GM12801 (cell line): Measurements from ENCODE around the gene MAP2K2.

ENCODE experiments used
- TF ChIP-seq, protein P1 (sequence below): IDR thresholded peaks from one replicate; pipeline ENCODE4 v1.5.1; 2011; ENCODE audit warnings: control low read depth; ENCODE audit not compliant: insufficient read length; ENCODE audit errors: extremely low read depth

Gene MAP2K2

DNA sequence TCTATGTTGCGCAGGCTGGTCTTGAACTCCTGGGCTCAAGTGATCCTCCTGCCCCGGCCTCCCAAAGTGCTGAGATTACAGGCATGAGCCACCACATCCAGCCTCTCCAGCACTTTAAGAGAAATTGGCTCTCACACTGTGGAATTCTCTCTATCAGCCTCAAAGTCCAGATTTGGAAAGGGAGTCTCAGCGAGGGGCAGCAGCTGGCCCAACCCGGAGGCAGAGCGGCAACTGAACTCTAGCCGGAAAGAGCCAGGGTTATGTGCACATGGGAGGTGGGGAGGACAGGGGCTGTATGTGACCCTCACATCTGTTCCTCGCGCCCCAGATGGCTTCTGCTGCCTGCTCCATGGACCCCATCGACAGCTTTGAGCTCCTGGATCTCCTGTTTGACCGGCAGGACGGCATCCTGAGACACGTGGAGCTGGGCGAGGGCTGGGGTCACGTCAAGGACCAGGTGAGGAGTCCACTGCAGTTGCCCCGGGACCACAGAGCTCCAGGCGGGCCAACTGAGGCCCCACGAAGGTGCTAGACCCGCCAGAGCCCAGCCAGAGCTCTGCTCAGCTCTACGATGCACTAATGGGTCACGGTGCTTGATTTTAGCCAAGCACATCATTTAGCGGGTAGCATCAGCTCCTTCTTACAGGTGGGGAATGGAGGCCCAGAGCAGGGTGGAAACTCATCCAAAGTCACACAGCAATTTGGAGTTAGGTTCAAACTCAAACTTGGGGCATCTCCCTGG, 30.8 kb upstream of the MAP2K2 start:
- TF ChIP-seq, protein P1, sequence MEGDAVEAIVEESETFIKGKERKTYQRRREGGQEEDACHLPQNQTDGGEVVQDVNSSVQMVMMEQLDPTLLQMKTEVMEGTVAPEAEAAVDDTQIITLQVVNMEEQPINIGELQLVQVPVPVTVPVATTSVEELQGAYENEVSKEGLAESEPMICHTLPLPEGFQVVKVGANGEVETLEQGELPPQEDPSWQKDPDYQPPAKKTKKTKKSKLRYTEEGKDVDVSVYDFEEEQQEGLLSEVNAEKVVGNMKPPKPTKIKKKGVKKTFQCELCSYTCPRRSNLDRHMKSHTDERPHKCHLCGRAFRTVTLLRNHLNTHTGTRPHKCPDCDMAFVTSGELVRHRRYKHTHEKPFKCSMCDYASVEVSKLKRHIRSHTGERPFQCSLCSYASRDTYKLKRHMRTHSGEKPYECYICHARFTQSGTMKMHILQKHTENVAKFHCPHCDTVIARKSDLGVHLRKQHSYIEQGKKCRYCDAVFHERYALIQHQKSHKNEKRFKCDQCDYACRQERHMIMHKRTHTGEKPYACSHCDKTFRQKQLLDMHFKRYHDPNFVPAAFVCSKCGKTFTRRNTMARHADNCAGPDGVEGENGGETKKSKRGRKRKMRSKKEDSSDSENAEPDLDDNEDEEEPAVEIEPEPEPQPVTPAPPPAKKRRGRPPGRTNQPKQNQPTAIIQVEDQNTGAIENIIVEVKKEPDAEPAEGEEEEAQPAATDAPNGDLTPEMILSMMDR: no peak

DNA sequence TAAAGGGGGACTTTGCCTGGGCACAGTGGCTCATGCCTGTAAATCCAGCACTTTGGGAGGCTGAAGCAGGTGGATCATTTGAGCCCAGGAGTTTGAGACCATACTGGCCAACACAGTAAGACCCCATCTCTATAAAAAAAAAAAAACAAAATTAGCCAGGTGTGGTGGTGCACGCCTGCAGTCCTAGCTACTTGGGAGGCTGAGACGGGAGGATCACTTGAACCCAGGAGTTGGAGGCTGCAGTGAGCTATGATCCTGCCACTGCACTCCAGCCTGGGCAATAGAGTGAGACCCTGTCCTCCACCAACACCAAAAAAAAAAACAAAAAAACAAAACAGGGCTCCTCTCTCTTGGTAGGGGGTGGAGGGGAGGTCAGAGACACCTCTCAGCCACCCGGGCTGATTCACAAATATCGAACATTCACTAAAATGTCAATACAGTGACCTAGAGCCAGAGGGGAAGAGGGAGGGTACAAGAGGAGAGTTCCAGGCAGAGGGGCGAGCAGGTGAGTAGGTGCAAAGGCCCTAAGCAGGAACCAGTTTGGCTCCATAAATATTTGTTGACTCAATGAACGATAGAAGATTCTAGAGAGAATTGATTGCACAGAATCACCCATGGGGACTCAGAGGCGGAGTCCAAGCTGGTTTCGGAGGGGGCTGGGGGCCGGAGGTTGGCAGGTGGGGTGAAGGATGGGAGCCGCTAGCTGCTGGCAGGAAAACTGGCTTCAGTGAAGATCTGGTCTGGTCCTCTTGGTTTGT, 28.5 kb upstream of the MAP2K2 start:
- TF ChIP-seq, protein P1: no peak

DNA sequence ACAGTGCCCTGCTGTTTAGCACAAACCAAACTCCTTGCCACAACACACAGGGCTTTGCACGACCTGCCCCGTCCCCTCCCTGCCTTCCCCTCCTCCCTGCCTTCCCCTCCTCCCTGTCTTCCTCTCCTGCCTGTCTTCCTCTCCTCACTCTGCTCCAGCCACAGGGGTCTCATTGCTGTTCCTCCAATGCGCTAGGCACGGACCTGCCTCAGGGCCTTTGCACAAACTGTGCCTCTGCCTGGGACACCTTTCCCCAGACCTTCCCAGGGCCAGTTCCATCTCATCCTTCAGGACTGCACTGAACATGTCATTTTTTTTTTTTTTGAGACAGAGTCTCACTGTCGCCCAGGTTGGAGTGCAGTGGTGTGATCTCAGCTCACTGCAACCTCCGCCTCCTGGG, 27.7 kb upstream of the MAP2K2 start:
- TF ChIP-seq, protein P1: no peak

DNA sequence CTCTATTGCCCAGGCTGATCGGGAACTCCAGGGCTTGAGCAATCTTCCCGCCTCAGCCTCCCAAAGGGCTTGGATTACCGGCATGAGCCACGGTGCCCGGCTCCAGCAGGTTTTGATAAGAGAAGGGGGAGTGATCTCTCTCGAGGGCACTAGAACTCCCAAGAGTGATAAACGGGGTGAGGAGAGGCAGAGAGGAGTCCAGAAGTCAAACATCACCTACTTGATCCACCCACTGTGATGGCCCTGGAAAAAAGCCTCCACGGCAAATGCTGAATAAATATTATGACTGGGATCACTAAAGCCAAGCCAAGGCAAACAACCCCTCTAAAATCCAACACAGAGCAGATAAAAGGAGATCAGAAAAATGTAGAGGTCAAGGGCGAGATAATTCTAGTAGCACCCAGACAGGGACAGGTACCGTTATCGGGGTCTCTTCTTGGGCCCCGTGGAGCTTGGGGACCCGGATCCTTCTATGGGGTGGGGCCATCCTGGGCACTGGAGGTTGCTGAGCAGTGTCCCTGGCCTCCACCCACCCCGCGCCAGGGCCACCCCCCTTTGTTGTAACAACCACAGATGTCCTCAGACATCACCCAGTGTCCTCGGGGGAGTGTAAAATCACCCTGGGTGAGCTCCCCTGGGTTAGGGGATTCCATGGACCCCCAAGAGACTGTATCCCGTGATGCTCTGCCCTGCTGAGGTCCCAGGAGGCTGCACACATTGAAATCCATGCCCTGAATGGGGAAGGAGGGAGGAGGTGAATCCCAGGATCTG, 25.8 kb upstream of the MAP2K2 start:
- TF ChIP-seq, protein P1: no peak

DNA sequence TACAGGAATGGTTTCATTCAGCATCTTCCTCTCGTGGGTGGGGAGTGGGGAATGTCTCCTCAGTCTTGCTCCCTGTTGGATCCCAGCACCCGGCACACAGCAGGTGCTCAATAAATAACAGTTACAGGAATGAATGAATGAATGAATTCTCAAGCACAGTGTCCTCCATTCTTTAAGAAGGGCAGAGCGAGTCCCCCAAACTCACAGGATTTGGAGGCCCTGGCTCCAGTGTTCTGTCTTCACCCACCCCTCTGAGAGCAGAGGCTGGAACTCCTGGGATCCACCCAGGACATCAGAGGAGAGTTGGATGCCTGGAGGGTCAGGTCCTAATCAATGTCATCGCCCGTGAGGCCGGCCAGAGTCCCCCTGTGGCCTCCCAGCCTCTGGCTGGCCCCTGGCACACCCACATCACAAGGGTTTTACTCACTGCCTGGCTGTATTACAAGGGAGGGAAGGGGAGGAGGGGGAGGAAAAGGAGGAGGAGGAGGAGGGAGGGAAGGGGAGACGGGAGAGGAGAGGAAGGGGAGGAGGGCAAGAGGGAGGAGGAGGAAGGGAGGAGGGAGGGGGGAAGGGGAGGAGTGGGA, 20.8 kb upstream of the MAP2K2 start:
- TF ChIP-seq, protein P1: no peak

DNA sequence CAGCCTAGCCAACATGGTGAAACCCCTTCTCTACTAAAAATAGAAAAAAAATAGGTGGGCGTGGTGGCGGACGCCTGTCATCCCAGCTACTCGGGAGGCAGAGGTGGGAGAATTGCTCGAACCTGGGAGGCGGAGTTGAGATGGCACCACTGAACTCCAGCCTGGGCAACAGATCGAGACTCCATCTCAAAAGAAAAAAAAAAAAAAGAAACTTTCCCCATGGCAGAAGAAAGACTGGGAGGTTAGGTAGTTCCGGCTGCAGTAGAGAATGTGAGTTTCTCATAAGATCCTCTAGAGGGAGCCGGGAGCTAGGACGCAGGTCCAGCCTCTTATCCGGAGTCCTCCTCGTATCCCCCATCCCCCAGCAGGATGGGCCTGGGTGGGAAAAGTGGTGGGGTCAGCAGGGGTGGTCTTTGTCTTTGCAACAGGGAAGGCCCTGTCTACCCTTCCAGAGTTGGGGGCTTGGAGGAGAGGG, 16.4 kb upstream of the MAP2K2 start:
- TF ChIP-seq, protein P1: no peak

DNA sequence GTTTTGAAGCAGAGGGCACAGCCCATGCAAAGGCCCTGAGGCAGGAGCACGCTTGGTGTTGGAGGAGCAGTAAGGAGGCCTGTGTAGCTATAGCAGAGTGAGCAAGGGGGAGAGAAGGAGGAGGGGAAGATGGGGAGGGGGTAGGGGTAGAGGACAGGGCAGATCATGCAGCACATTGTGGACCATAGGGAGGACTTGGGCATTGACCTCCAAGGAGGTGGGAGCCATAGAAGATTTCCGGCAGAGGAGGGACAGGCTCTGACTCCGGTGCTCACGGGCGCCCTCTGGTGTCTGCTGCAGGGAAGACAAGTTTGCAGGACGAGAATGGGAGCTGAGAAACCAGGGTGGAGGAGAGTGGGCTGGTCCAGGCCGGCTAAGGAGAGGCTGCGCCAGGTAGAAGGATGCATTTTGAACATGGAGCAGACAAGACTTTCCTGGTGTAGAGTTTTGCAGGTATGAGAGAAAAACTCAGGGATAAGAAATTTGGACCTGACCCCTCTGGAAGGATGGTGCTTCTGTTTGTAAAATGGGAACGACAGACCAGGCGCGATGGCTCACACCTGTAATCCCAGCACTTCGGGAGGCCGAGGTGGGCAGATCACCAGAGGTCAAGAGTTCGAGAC, 15.8 kb upstream of the MAP2K2 start:
- TF ChIP-seq, protein P1: no peak
